H7 (cell line): ENCODE data around the gene ANKRD13D. TPM values are rescaled to one million over a fixed set of nuclear protein-coding genes. Genes with fewer than 3 reads are reported as not detected.

Source experiments
- DNase-seq: peaks from one replicate; pipeline ENCODE4 v3.0.0; 2012
- H3K27me3 ChIP-seq: 2 replicates; pipeline ENCODE4 v1.6.0; 2011; ENCODE audit warnings: mild to moderate bottlenecking, low read length; ENCODE audit not compliant: control insufficient read depth, insufficient read depth
- H3K36me3 ChIP-seq: replicated peaks from 2 replicates; pipeline ENCODE4 v1.5.1; 2011; ENCODE audit warnings: low read length; ENCODE audit not compliant: control insufficient read depth, insufficient read depth
- H3K4me3 ChIP-seq: 2 replicates; pipeline ENCODE4 v1.5.1; 2011; ENCODE audit warnings: low read depth, mild to moderate bottlenecking, control low read depth, low read length, moderate library complexity; ENCODE audit not compliant: insufficient read depth
- total RNA-seq: library from RNA; depleted of rRNA; stranded (reverse); fragments of >200 nt; shearing (Covaris generic); gene quantifications from 2 replicates; pipeline ENCODE4 v1.2.3, GENCODE V29; 2014

Gene ANKRD13D
- total RNA-seq, 1 experiment from 2014 or later, result 32.2 TPM

GRCh38 chr11:67275606-67276409 lies 13.3 kb upstream of the ANKRD13D start:
- H3K27me3 ChIP-seq, result no peaks in the 10 kb centered on the region
- peaks cover 3% of the 10 kb centered on the region for H3K36me3 ChIP-seq
- H3K4me3 ChIP-seq, result no peak overlapping the region
- peak; percentile 31 for DNase-seq

- H3K4me3 ChIP-seq, result no peak overlapping the region
- peak; percentile 83 for DNase-seq
Measured at GRCh38 chr11:67276781-67277230, 12.3 kb upstream of the ANKRD13D start.

GRCh38 chr11:67277231-67277961 lies 11.7 kb upstream of the ANKRD13D start:
- 0 out of 2 replicates have a peak overlapping the region, but pooled peaks have one; percentile 1 for H3K4me3 ChIP-seq
- H3K27me3 ChIP-seq, result no peaks in the 10 kb centered on the region
- H3K36me3 ChIP-seq, result peaks cover 9% of the 10 kb centered on the region
- peak; percentile 95 for DNase-seq

More at GRCh38 chr11:67276781-67277230, 12.3 kb upstream of the ANKRD13D start:
- Histone ChIP-seq H3K27me3 (no peaks in the 10 kb centered on the region), H3K36me3 (peaks cover 6% of the 10 kb centered on the region)

- H3K36me3 ChIP-seq, result peaks cover 13% of the 10 kb centered on the region
- no peaks in the 10 kb centered on the region for H3K27me3 ChIP-seq
- no peak overlapping the region for H3K4me3 ChIP-seq
- no peak for DNase-seq
Measured at GRCh38 chr11:67278135-67278938, 10.8 kb upstream of the ANKRD13D start.

- Histone ChIP-seq H3K27me3 (no peaks in the 10 kb centered on the region), H3K4me3 (no peak overlapping the region), H3K36me3 (peaks cover 19% of the 10 kb centered on the region)
- no peak for DNase-seq
Measured at GRCh38 chr11:67278939-67279588, 10.0 kb upstream of the ANKRD13D start.

- no peak for DNase-seq
- peaks cover 22% of the 10 kb centered on the region for H3K36me3 ChIP-seq
Measured at GRCh38 chr11:67279589-67280340, 9.3 kb upstream of the ANKRD13D start.

GRCh38 chr11:67280341-67280787 lies 8.7 kb upstream of the ANKRD13D start:
- no peak for DNase-seq
- Histone ChIP-seq H3K4me3 (no peak overlapping the region), H3K27me3 (no peaks in the 10 kb centered on the region), H3K36me3 (peaks cover 22% of the 10 kb centered on the region)

More at GRCh38 chr11:67279589-67280340, 9.3 kb upstream of the ANKRD13D start:
- Histone ChIP-seq H3K27me3 (no peaks in the 10 kb centered on the region), H3K4me3 (no peak overlapping the region)

- Histone ChIP-seq H3K36me3 (peaks cover 22% of the 10 kb centered on the region), H3K27me3 (no peaks in the 10 kb centered on the region), H3K4me3 (no peak overlapping the region)
- no peak for DNase-seq
Measured at GRCh38 chr11:67280788-67281551, 8.1 kb upstream of the ANKRD13D start.

- H3K4me3 ChIP-seq, result no peak overlapping the region
- H3K27me3 ChIP-seq, result no peaks in the 10 kb centered on the region
- peaks cover 22% of the 10 kb centered on the region for H3K36me3 ChIP-seq
- no peak for DNase-seq
Measured at GRCh38 chr11:67281552-67282150, 7.5 kb upstream of the ANKRD13D start.

- Histone ChIP-seq H3K36me3 (peaks cover 22% of the 10 kb centered on the region), H3K4me3 (no peak overlapping the region), H3K27me3 (no peaks in the 10 kb centered on the region)
- no peak for DNase-seq
Measured at GRCh38 chr11:67282155-67282875, 6.8 kb upstream of the ANKRD13D start.

GRCh38 chr11:67282876-67283371 lies 6.2 kb upstream of the ANKRD13D start:
- H3K4me3 ChIP-seq, result no peak overlapping the region
- DNase-seq, result no peak
- no peaks in the 10 kb centered on the region for H3K27me3 ChIP-seq
- H3K36me3 ChIP-seq, result peaks cover 22% of the 10 kb centered on the region

GRCh38 chr11:67283481-67283963 lies 5.6 kb upstream of the ANKRD13D start:
- Histone ChIP-seq H3K36me3 (peaks cover 22% of the 10 kb centered on the region), H3K27me3 (no peaks in the 10 kb centered on the region), H3K4me3 (no peak overlapping the region)
- DNase-seq, result no peak
